Keratinocyte (primary cell): Measurements from ENCODE around the gene CTRB2. TPM values are rescaled to one million over a fixed set of nuclear protein-coding genes. Genes with fewer than 3 reads are reported as not detected.

Experiments
- DNase-seq: peaks from one replicate; pipeline ENCODE4 v3.0.0-alpha.2; 2011; ENCODE audit warnings: low read depth, missing footprints, low spot score
- FAIRE-seq: peaks from 2 replicates; lab custom pipeline; 2011; peaks lifted over from hg19 to GRCh38; lab: Jason Lieb, UNC
- H2AFZ ChIP-seq: 2 replicates; pipeline ENCODE4 v1.6.0; 2012; ENCODE audit warnings: low read length, control low read depth, inconsistent platforms; ENCODE audit not compliant: control insufficient read depth
- H3K27ac ChIP-seq: 2 replicates; pipeline ENCODE4 v1.5.1; 2011; ENCODE audit warnings: low read length; ENCODE audit not compliant: control insufficient read depth, insufficient read depth
- H3K27me3 ChIP-seq: 3 replicates; pipeline ENCODE4 v1.6.0; 2011; ENCODE audit warnings: low read length; ENCODE audit not compliant: control insufficient read depth, insufficient read depth; ENCODE audit errors: extremely low read depth
- H3K36me3 ChIP-seq, 2 experiments: 2 replicates in 1 of 2; 3 replicates in 1 of 2; pipeline ENCODE4 v1.5.1; 2011; ENCODE audit warnings: low read length in 2 of 2, mild to moderate bottlenecking in 1 of 2; ENCODE audit not compliant: control insufficient read depth in 2 of 2, insufficient read depth in 2 of 2; ENCODE audit errors: extremely low read depth in 1 of 2
- H3K4me1 ChIP-seq: 3 replicates; pipeline ENCODE4 v1.5.1; 2011; ENCODE audit warnings: low read length; ENCODE audit not compliant: control insufficient read depth, insufficient read depth; ENCODE audit errors: extremely low read depth
- H3K4me2 ChIP-seq: 3 replicates; pipeline ENCODE4 v1.6.0; 2011; ENCODE audit warnings: low read depth, low read length; ENCODE audit not compliant: control insufficient read depth, insufficient read depth; ENCODE audit errors: extremely low read depth
- H3K4me3 ChIP-seq, 3 experiments: fragments of 200-600 bp in 1 of 3; sonication (generic) in 1 of 3; 2 replicates in 2 of 3; 3 replicates in 1 of 3; pipeline ENCODE4 v1.5.1; 2011 to 2016; ENCODE audit warnings: low read length in 3 of 3, mild to moderate bottlenecking in 3 of 3, control low read depth in 2 of 3, inconsistent platforms in 1 of 3, low read depth in 1 of 3, mixed read lengths in 1 of 3, mixed run types in 1 of 3, moderate library complexity in 1 of 3; ENCODE audit not compliant: control insufficient read depth in 2 of 3, insufficient read depth in 2 of 3; ENCODE audit errors: extremely low read depth in 1 of 3
- H3K79me2 ChIP-seq: 2 replicates; pipeline ENCODE4 v1.6.0; 2012; ENCODE audit warnings: low read length; ENCODE audit not compliant: control insufficient read depth, insufficient read depth
- H3K9ac ChIP-seq: 3 replicates; pipeline ENCODE4 v1.6.0; 2011; ENCODE audit warnings: low read length; ENCODE audit not compliant: control insufficient read depth, insufficient read depth; ENCODE audit errors: extremely low read depth
- H3K9me1 ChIP-seq: 3 replicates; pipeline ENCODE4 v1.6.0; 2011; ENCODE audit warnings: low read length; ENCODE audit not compliant: control insufficient read depth, insufficient read depth; ENCODE audit errors: extremely low read depth
- H3K9me3 ChIP-seq: 2 replicates; pipeline ENCODE4 v1.5.1; 2012; ENCODE audit warnings: low read depth, low read length; ENCODE audit not compliant: control insufficient read depth
- H4K20me1 ChIP-seq: 3 replicates; pipeline ENCODE4 v1.6.0; 2011; ENCODE audit warnings: low read length; ENCODE audit not compliant: control insufficient read depth, insufficient read depth; ENCODE audit errors: extremely low read depth
- CTCF ChIP-seq, 3 experiments: IDR thresholded peaks in 1 of 3; conservative IDR thresholded peaks in 1 of 3; optimal IDR thresholded peaks in 1 of 3; 2 replicates in 2 of 3; 3 replicates in 1 of 3; pipeline versions ENCODE3 to v1.5.1; 2011; ENCODE audit warnings: low read length in 3 of 3, mild to moderate bottlenecking in 3 of 3, moderate library complexity in 2 of 3, control low read depth in 1 of 3, inconsistent platforms in 1 of 3; ENCODE audit not compliant: insufficient read depth in 2 of 3; ENCODE audit errors: extremely low read depth in 1 of 3
- EZH2 ChIP-seq: IDR thresholded peaks from one replicate; pipeline ENCODE4 v1.6.1; 2012; ENCODE audit warnings: inconsistent platforms, mild to moderate bottlenecking, low read length, moderate library complexity
- dilution Hi-C: fragments of 300-500 bp; cut with MboI; formaldehyde crosslinking; loops from one replicate; pipeline ENCODE4 v1.7.0; 2020; ENCODE audit warnings: low sequenced_read_pairs; ENCODE audit not compliant: extremely low pct_ligation_motif_present
- polyA plus RNA-seq, 5 experiments: library from polyadenylated mRNA; depleted of rRNA in 3 of 5; stranded (reverse) in 3 of 5; stranded (forward) in 1 of 5; unstranded in 1 of 5; fragments of >200 nt; gene quantifications; 1 replicate in 1 of 5; 2 replicates in 3 of 5; 3 replicates in 1 of 5; pipeline versions ENCODE4 v1.2.1 to v1.2.3, GENCODE V29; 2011 to 2012; ENCODE audit warnings: missing spikeins in 2 of 5, low read depth in 1 of 5, low replicate concordance in 1 of 5

The CTRB2 gene
- polyA plus RNA-seq, 1 donor (not counting 4 experiments of a cell fraction or from before 2014, with no cell fraction given) = not detected

GRCh38 chr16:75248142-75248535 is 41.2 kb upstream of the CTRB2 start:
- H3K9me1 ChIP-seq = peaks cover 2% of the 10 kb centered on the region
- H4K20me1 ChIP-seq = peaks cover 19% of the 10 kb centered on the region
- no peaks in the 10 kb centered on the region for H3K9me3 ChIP-seq
- FAIRE-seq (no peak), DNase-seq (no peak)
- no peak overlapping the region for H3K9ac ChIP-seq
- H3K4me2 ChIP-seq = no peak overlapping the region
- H3K4me1 ChIP-seq = peaks cover 78% of the 10 kb centered on the region
- no peak overlapping the region for H3K4me3 ChIP-seq
- no peak overlapping the region for H3K27ac ChIP-seq
- no peaks in the 10 kb centered on the region for H3K27me3 ChIP-seq
- dilution Hi-C loops = loop anchor here (25.0 kb wide), 1 partner anchor 139 kb away; no protein-coding TSS in a partner anchor
- H2AFZ ChIP-seq = no peak overlapping the region
- peaks cover 94% of the 10 kb centered on the region for H3K79me2 ChIP-seq
- no peak for TF ChIP-seq EZH2
- peaks cover 7 to 29% of the 10 kb centered on the region in 2 experiments for H3K36me3 ChIP-seq

DNA sequence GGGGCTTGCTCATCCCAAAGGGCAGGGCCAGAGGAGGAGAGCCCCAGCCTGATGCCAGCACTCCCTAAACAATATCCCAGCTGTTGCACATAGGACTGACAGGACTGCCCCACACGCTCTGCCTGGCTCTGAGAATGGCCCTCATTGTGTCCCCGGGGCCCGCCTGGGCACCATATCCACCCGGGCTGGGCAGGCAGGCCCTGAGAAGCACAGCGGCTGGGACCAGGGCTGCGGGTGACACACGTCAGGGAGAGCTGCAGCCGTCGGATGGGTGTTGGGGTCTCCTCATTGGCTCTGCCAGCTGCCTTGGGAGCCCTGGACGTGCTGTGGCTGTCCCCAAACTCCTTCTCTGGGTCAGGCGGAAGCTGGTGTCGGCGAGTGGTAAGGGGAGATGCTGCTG is 40.3 kb upstream of the CTRB2 start:
- H3K4me2 ChIP-seq = no peak overlapping the region
- no peak overlapping the region for H3K9ac ChIP-seq
- peaks cover 13 to 34% of the 10 kb centered on the region in 2 experiments for H3K36me3 ChIP-seq

More for the DNA sequence above, 40.3 kb upstream of the CTRB2 start:
- Histone ChIP-seq H3K79me2 (peaks cover 95% of the 10 kb centered on the region), H3K27ac (no peak overlapping the region), H3K9me1 (peaks cover 2% of the 10 kb centered on the region), H3K9me3 (no peaks in the 10 kb centered on the region), H3K4me3 (no peak overlapping the region), H2AFZ (no peak overlapping the region), H3K4me1 (peaks cover 69% of the 10 kb centered on the region), H4K20me1 (peaks cover 17% of the 10 kb centered on the region), H3K27me3 (no peaks in the 10 kb centered on the region)
- TF ChIP-seq CTCF (optimal IDR thresholded peaks at IDR 0.05 in 1 of 3, IDR thresholded peaks at IDR 0.05 in 1 of 3, conservative IDR thresholded peaks at IDR 0.05 in 1 of 3; ENCODE audit: extremely low read depth in 1 of 3, insufficient read depth in 2 of 3, low read length in 3 of 3) (no peak), EZH2 (no peak)
- FAIRE-seq = no peak
- no peak for DNase-seq
- dilution Hi-C loops = loop anchor here (25.0 kb wide), 1 partner anchor 140 kb away; no protein-coding TSS in a partner anchor
